ENCODE data around the gene TBC1D28.
"Not testable (repeated sequence)": the region's sequence is repeated elsewhere in the genome, so short reads cannot be mapped to it uniquely, and the experiment has no call there.

TBC1D28 gene

DNA sequence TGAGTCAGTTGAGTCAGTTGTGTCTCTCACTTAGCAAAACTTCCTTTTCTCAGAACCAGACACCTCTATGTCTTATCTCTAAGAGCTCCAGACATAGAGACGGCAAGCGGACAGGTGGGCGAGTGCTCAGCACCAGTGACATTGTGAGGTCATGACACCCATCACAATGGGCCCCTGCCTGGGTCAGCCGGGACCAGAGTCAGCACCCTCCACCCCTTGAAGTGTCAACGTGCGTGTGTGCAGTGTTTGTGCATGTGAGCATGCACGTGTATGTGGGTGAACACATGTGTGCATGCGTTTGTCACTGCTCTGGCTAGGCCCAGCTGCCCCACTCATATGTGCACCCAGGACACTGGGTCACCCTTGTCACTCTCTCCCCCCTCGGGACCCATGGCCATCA is at the start of gene TBC1D28:
Gene TBC1D28, minus strand, starts transcription at position 101 of the 400 bp plus-strand sequence. CDS start 3,039 bp downstream, outside the sequence.
- not testable (repeated sequence) for DNase-seq

DNA sequence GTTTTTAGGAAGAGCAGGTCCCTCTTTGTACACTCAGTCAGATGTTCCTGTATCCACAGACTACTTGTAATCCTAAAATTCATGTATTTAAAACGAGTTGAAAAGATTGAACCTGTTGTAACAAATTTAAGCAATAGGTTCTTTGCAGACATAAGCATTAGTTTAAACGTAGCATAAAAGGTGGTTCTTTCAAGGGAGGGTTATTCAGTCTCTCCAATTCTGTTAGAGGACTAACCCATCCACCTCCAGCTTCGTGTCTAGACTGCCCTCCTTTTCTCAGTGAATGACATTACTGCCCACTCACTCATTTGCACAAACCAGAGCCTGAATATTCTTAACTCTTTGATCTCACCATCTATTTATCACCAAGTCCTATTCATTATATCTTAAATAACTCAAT is 38.5 kb upstream of the TBC1D28 start:
- not testable (repeated sequence) for DNase-seq

GRCh38 chr17:18681767-18682571 is 37.8 kb upstream of the TBC1D28 start, which contains the start of gene FOXO3B:
Gene FOXO3B (minus strand): TSS chr17:18682314. CDS start chr17:18681651, 663 bp downstream.
- peak; percentile 94 for DNase-seq

- not testable (repeated sequence) for DNase-seq
These were observed 33.2 kb upstream of the TBC1D28 start for GRCh38 chr17:18677381-18677780.

- not testable (repeated sequence) for DNase-seq
These were observed 32.7 kb upstream of the TBC1D28 start for GRCh38 chr17:18676928-18677327.

DNA sequence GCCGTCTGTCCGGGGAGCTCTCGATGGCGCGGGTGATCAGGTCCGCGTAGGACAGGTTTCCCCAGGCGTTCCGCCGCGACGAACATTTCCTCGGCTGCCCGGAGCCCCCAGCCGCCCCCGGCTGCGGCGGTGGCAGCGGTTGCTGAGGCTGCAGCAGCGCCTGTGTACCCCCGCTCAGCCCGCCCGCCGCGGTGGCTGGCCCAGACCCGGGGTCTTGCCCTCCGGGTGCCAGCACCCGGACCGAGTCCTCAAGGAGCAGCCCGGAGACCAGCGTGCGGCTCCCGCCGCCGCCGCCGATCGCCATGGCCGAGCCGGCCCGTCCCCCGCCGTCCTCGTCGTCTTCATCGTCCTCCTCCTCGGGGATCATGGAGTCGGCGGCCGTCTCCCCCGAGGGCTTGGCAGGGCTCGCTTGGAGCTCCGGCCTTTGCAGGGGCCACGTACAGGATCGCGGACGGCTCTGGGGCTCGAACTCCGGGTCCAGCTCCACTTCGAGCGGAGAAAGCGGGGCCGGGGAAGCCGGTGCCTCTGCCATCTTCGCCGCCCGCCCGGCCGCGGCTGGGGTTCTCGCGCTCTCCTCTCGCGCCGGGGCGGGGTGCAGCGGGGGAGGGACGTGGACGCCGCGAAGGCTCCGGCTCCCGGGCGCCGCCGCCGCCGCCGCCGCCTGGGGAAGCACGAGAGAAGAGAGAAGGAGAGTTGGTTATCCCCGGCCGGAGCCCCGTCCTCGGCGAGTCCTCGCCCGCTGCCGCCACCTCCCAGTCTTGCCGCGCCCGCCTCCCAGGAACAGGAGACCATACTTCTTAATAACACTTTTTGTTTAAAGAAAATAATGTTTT is 28.4 kb upstream of the TBC1D28 start:
- DNase-seq: not testable (repeated sequence)

- DNase-seq: not testable (repeated sequence)
These were observed 24.4 kb upstream of the TBC1D28 start for GRCh38 chr17:18668625-18669024.

DNA sequence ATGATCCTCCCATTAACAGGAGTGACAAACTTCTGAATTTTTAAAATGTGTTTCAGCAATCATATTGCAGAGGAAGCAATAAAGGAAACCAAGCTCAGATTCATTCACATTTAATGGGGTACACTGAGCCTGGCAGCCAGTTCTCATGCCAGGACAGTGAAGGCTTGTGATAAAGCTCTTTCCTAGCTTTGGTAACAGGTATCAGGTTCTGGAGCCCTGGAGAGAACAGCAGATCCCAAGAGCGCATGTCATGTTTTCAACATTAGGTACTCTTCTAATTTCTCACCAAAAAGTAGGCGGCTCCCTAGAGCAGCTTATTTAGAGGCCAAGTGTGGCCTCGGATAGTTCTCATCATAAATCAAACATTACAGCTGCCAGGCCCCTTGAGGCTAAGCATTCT is 23.3 kb upstream of the TBC1D28 start:
- DNase-seq: not testable (repeated sequence)

DNA sequence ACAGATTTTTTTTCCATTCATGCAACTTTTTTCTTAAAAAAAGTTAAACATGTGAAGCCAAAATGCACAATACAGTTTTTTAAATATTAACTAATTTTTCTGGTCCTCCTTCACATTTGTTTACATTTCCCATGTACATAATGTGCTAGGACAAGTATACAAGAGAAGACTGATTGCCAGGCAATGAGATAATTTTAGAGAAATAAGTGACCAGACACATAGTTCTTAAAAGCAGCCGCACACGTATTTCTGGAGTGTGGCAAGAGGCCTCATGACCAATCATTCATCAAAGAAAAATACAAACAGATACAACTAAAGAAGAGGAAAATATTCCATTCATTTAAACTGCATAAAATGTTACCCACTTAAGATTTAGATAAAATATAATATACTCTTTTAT is 22.1 kb upstream of the TBC1D28 start:
- DNase-seq: not testable (repeated sequence)

- DNase-seq: not testable (repeated sequence)
These were observed 17.9 kb upstream of the TBC1D28 start for GRCh38 chr17:18661924-18662624.

GRCh38 chr17:18650094-18650493 is 5.9 kb upstream of the TBC1D28 start:
- not testable (repeated sequence) for DNase-seq

GRCh38 chr17:18643124-18643523 is 1.1 kb downstream of the TBC1D28 start:
- not testable (repeated sequence) for DNase-seq

- not testable (repeated sequence) for DNase-seq
These were observed 5.8 kb downstream of the TBC1D28 start for GRCh38 chr17:18638357-18638756.

DNA sequence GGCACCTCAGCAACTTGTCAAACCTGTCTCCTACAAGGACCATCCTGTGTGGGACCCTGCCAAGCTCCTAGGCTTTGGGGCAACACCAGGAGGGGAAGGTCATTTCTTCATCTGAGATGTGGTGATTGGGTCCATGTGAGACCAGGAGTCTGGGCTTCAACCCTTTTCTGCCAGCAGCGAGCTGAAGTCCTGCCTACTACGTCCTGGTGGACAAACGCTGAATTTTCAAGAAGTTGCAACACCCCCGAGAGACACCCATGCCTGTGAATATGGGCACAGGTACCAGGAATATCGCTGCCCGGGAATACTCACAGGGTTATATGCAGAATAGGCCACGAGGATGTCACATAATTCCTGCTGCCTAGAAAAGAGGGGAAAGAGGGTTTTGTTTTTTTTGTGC is 8.0 kb downstream of the TBC1D28 start:
- peak; percentile 2 for DNase-seq

GRCh38 chr17:18635773-18636172 is 8.4 kb downstream of the TBC1D28 start:
- DNase-seq: not testable (repeated sequence)

- not testable (repeated sequence) for DNase-seq
These were observed 9.5 kb downstream of the TBC1D28 start for GRCh38 chr17:18634550-18635263.

DNA sequence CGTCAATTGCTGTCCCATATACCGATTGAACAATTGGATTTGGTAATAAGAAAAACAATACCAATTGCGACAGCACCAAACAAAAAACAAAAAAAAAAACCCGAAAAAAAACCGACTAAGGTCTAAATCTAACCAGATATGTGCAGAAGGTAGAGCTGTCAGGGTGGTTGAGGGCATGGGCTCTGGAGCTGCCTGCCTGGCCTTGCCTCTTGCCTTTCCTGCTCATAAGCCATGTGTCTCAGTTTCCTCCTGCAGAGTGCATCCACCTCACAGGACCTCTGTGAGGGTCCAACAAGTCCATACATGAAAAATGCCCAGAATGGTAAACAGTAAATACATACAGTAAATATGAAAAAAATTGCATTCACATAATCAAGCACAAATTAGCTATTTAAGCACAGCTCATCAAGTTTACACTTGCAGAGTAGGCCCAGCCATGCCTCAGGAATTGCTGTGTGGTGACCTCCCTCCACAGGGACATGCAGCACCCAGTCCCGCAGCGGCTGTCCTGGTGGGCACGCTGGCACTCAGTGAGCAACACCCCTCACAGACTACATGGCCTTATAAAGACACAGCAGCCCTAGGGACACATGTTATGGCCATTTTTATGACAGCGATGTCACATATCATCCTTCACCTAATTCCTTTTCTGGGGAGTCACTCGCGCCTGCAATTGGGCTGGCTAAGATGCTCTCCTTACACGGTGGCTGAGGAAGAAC is 17.9 kb downstream of the TBC1D28 start:
- DNase-seq: peak; percentile 26

DNA sequence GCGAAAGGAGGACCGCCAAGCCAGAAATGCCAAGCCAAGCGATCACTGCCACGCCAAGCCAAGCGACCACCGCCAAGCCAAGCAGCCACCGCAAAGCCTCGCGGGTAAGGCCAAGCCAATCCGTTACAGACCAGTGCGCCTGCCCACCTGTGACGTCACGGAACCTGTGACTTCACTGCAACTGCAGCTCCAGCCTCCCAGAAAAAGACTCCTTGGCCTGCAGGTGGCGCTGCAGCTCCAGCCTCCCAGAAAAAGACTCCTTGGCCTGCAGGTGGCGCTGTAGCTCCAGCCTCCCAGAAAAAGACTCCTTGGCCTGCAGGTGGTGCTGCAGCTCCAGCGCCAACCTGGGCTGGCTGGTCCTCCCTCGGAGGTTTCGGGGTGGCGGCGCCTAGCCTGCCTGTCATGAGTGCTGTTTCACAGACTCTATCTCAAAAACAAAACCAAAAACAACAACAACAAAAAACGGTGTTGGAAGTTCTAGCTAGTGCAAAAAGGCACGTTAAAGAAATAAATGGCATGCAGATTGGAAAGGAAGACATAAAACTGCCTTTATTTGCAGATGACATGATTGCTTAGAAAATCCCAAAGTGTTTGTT is 18.6 kb downstream of the TBC1D28 start:
- DNase-seq: peak; percentile 79

DNA sequence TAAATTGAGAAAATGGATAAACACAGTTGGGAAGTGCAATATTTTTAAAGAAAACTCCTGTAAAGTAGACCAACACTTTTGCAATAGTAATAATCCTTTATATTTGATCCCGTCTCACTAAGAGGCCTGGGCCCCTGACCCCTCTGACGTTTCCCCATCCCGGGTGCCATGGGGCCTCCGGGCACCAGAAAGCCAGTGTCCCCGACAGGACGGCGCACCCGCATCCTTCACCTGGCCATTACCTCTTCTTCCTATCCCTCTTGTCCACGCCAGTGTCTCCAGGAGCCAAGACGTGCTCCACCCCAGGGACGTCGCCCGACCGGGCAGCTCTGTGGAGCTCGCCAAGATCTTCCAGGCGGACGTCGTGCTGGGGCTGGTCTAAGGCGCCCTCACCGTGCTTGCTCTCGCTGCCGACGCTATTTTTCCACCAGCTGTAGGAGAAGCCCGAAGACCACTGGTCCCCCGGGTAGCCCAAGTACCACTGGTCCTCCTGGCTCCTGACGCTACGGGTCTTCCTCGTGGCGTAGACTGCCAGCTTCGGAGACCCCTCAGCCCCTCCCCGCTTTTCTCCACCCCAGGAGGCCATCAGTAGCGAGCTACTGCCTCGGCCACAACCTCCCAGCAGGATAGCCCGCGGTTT is 19.2 kb downstream of the TBC1D28 start:
- not testable (repeated sequence) for DNase-seq

DNA sequence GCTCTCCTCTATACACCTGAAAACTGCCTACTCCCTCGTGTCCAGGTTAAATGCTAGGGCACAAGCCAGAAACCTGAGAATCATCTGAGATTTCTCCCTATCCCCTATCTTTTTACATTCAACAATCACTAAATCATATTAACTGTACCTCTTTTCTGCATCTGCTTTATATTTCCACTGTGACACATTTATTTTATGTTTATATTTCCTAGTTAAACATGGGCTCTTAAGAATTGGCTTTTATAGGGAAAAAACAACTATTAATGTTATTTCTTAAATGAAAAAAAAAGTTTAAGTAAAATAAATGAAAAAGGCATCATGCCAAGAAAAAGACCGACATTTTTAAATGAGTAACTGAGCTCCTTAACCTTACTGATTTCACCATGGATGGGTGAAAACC is 26.6 kb downstream of the TBC1D28 start:
- not testable (repeated sequence) for DNase-seq

DNA sequence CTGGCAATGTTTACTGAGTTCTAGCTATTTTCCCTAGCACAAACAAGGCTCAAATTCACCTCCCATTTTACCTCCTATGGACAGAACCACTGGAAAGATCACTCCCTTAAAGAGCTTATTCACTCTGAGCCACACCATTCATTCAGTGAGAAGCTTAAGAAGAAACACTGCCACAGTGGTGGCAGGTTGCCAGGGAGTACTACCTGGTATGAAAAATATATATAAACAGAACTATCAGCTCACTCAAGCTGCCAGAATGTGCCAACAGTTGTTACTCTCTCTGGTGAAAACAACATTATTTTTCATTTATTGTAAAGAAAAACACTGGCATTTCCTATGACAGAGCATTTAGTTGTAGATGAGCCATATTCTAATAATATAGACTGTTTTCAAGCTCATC is 31.2 kb downstream of the TBC1D28 start:
- DNase-seq: peak; percentile 1

All from DMS53 (cell line).